Thoracic aorta (tissue), 2 donors: ENCODE measurements around the gene SMTN. TPM values are rescaled to one million over a fixed set of nuclear protein-coding genes. Genes with fewer than 3 reads are reported as not detected.
A peak's percentile ranks its signal among the peaks of the same experiment; 100 is the strongest.

Experiments used
- ATAC-seq: fragments of 150-250 bp; one replicate; pipeline ENCODE4 v1.8.0; 2017; ENCODE audit warnings: low read depth; ENCODE audit not compliant: insufficient number of reproducible peaks, low FRiP score
- DNase-seq: peaks from one replicate; pipeline ENCODE4 v3.0.0-alpha.2; 2020; ENCODE audit warnings: low spot score
- H3K27ac ChIP-seq, 2 donors: fragments of 200-600 bp; sonication (generic); 1 replicate in 1 of 2; 2 replicates in 1 of 2; pipeline ENCODE4 v1.5.1; 2016; ENCODE audit warnings: mild to moderate bottlenecking in 2 of 2, moderate library complexity in 2 of 2
- H3K27me3 ChIP-seq: fragments of 200-600 bp; sonication (generic); replicated peaks from 2 replicates; pipeline ENCODE4 v1.6.0; 2016; ENCODE audit warnings: mild to moderate bottlenecking; ENCODE audit not compliant: insufficient read depth
- H3K36me3 ChIP-seq: fragments of 200-600 bp; sonication (generic); one replicate; pipeline ENCODE4 v1.5.1; 2016
- H3K4me1 ChIP-seq, 2 donors: fragments of 200-600 bp; sonication (generic); 1 replicate in 1 of 2; 2 replicates in 1 of 2; pipeline versions ENCODE4 v1.5.1 to v1.6.0; 2016; ENCODE audit warnings: low read depth in 2 of 2, mild to moderate bottlenecking in 1 of 2; ENCODE audit not compliant: control insufficient read depth in 1 of 2
- H3K4me3 ChIP-seq: fragments of 200-600 bp; sonication (generic); 2 replicates; pipeline ENCODE4 v1.5.1; 2016; ENCODE audit warnings: mild to moderate bottlenecking
- H3K9me3 ChIP-seq: fragments of 200-600 bp; sonication (generic); 2 replicates; pipeline ENCODE4 v1.5.1; 2016
- CTCF ChIP-seq: fragments of 200-600 bp; sonication (generic); IDR thresholded peaks from one replicate; pipeline ENCODE4 v1.5.1; 2019; ENCODE audit warnings: antibody characterized with exemption
- total RNA-seq, 2 donors: library from RNA; depleted of rRNA; stranded (reverse); fragments of >200 nt; gene quantifications; one replicate each; pipeline versions ENCODE4 v1.1.0 to v1.2.3, GENCODE V29; 2016

SMTN gene
- total RNA-seq, 2 donors from 2014 or later = 632 to 946 TPM

- no peaks in the 10 kb centered on the region for H3K27me3 ChIP-seq
- no peak overlapping the region for H3K4me3 ChIP-seq
- ATAC-seq (no peak), DNase-seq (no peak)
- peak overlapping the region; percentile 89 to 94 for H3K27ac ChIP-seq
- TF ChIP-seq CTCF = no peak
- H3K36me3 ChIP-seq = no peaks in the 10 kb centered on the region
- H3K9me3 ChIP-seq = no peaks in the 10 kb centered on the region
- peaks cover 28 to 66% of the 10 kb centered on the region in 2 donors for H3K4me1 ChIP-seq
Observed at GRCh38 chr22:31040542-31041398, 40.3 kb upstream of the SMTN start.

DNA sequence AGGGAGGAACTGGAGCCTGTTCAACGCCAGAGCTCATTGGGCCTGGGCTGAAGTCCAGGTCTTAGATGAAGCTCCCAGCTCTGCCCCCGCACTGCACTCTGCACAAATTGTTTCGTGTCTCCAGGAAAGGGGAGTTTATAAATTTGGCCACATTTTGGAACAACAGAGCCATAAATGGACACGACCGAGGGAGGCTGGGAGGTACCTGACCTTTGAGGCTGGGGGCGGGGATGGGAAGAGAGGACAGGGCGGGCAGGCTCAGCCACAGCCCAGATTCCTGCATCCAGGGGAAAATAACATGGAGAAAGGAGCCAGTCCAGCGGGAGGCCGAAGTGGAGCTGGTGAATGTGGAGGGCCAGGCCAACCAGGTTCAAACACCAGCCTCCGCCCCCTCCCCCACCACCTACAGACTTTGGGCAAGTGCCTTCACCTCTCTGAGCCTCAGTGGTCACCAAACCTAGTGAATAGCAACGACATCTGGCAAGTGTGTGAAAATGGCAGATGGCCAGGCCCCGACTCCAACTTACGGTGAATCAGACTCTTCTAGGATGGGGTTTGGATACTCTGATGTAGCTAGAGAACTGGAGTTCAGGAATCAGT is 36.8 kb upstream of the SMTN start:
- Histone ChIP-seq H3K4me3 (peak overlapping the region; percentile 17), H3K27ac (peak overlapping the region; percentile 79 to 89), H3K4me1 (peaks cover 27 to 47% of the 10 kb centered on the region in 2 donors), H3K27me3 (no peaks in the 10 kb centered on the region), H3K9me3 (no peaks in the 10 kb centered on the region), H3K36me3 (no peaks in the 10 kb centered on the region)
- ATAC-seq (peak; percentile 60), DNase-seq (peak; percentile 60)
- TF ChIP-seq CTCF = no peak

DNA sequence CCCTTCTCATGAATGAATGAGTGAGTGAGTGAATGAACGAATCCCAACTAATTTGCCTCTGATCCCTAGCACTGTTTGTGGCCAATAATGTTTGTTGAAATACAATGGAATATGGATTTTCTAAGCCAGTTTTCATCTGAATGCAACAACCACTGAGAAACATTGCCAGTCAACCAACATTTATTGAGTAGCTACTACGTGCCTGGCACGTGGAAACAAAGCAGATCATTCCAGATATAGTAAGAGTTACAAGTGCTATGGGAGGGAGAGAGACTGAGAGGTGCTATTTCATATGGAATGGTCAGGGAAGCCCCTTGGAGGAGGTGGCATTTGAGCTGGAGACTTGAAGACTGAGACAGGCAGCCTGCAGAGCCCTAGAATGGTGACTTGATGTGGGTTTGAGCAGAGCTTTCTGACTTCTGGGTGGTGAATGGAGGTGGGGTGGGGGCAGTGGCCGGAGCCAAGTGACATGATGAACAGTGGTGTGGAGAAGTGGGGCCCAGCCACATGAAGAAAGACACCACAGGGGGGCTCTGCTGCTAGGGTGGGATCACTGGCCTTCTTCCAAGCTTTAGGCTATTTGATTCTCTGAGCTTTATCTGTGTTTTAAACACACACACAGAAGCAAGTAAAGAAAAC is 35.1 kb upstream of the SMTN start:
- DNase-seq (no peak), ATAC-seq (no peak)
- Histone ChIP-seq H3K4me1 (peaks cover 24 to 40% of the 10 kb centered on the region in 2 donors), H3K4me3 (no peak overlapping the region), H3K9me3 (no peaks in the 10 kb centered on the region), H3K27ac (peak overlapping the region; percentile 11), H3K27me3 (no peaks in the 10 kb centered on the region), H3K36me3 (no peaks in the 10 kb centered on the region)
- TF ChIP-seq CTCF = no peak

DNA sequence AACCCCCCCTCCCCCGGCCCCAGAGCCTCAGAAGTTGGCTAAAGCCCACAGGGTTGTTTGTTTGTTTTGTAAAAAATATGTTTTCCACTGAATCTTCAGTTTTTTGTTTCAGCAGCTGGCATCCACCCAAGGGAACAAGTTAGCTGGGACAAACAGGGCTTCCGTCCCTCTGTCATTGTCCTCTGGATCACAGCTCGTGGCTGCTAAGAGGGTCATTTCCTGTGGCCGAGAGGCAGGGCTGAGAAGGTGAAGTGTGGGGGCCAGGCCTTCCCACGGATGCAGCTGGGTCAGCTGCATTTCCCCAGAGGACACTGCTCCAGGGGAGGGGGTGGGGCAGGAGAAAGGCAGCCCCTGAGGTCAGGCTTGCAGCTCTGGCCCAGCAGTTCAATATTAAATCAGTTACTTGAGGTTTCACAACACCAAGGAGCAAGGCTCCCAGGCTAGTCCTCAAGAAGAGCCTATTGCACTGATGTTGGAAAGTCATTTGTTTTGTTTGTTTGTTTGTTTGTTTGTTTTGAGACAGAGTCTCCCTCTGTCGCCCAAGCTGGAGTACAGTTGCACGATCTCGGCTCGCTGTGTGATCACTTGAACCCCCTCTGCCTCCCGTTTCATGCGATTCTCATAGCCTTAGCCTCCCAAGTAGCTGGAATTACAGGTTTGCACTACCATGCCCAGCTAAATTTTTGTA is 34.4 kb upstream of the SMTN start:
- Histone ChIP-seq H3K9me3 (no peaks in the 10 kb centered on the region), H3K27me3 (no peaks in the 10 kb centered on the region), H3K4me1 (peaks cover 24 to 40% of the 10 kb centered on the region in 2 donors), H3K27ac (peak overlapping the region; percentile 11), H3K36me3 (no peaks in the 10 kb centered on the region), H3K4me3 (no peak overlapping the region)
- TF ChIP-seq CTCF = no peak
- DNase-seq (no peak), ATAC-seq (peak; percentile 19)
